GM12892 (cell line): Measurements from ENCODE around the gene PEAK1.

Experiments used
- POLR2A ChIP-seq: IDR thresholded peaks from 2 replicates; pipeline ENCODE4 v1.6.1; 2011; ENCODE audit warnings: low read depth, low read length, control low read depth
- POLR2AphosphoS5 ChIP-seq: IDR thresholded peaks from 2 replicates; pipeline ENCODE4 v1.6.1; 2011; ENCODE audit warnings: low read depth, low read length, control low read depth
- TAF1 ChIP-seq: IDR thresholded peaks from 2 replicates; pipeline ENCODE4 v1.6.1; 2011; ENCODE audit warnings: low read depth, mild to moderate bottlenecking, control low read depth, low read length, borderline replicate concordance

GRCh38 chr15:77221174-77221573 lies 198.7 kb downstream of the PEAK1 start:
- no peak for TF ChIP-seq POLR2A
- TF ChIP-seq TAF1, result no peak
- TF ChIP-seq POLR2AphosphoS5, result no peak
